BLaER1 treated with 17β-estradiol and CSF1 and Interleukin-3, amounts not matched to agents 10 nM and 100 nM (cell line): Measurements from ENCODE around the gene INO80E.
"Not testable (repeated sequence)": the region's sequence is repeated elsewhere in the genome, so short reads cannot be mapped to it uniquely, and the experiment has no call there.

Experiments
- H3K27ac ChIP-seq, 11 experiments: shearing (Covaris generic); formaldehyde crosslinking; 2 replicates each; pipeline ENCODE4 v1.8.1; 2022
- H3K27me3 ChIP-seq, 11 experiments: shearing (Covaris generic); formaldehyde crosslinking; 2 replicates each; pipeline ENCODE4 v1.8.1; 2022
- H3K36me3 ChIP-seq, 11 experiments: shearing (Covaris generic); formaldehyde crosslinking; 2 replicates each; pipeline ENCODE4 v1.8.1; 2022
- H3K4me1 ChIP-seq, 10 experiments: shearing (Covaris generic); formaldehyde crosslinking; 2 replicates each; pipeline ENCODE4 v1.8.1; 2022
- H3K4me2 ChIP-seq, 11 experiments: shearing (Covaris generic); formaldehyde crosslinking; 2 replicates each; pipeline ENCODE4 v1.8.1; 2022
- H3K4me3 ChIP-seq, 10 experiments: shearing (Covaris generic); formaldehyde crosslinking; 2 replicates each; pipeline ENCODE4 v1.8.1; 2022
- H3K9ac ChIP-seq, 11 experiments: shearing (Covaris generic); formaldehyde crosslinking; 2 replicates each; pipeline ENCODE4 v1.8.1; 2022
- H3K9me3 ChIP-seq, 11 experiments: shearing (Covaris generic); formaldehyde crosslinking; replicated peaks in 1 of 11; 2 replicates each; pipeline ENCODE4 v1.8.1; 2022
- H4K20me1 ChIP-seq, 11 experiments: shearing (Covaris generic); formaldehyde crosslinking; 2 replicates each; pipeline ENCODE4 v1.8.1; 2022
- Cebpa-rat ChIP-seq, 11 experiments: shearing (Covaris generic); IDR thresholded peaks; 2 replicates each; pipeline ENCODE4 v1.8.1; 2022

INO80E gene

GRCh38 chr16:30016555-30017276 lies 20.7 kb downstream of the INO80E start:
- no peak overlapping the region for H3K4me3 ChIP-seq
- H3K4me2 ChIP-seq = no peak overlapping the region
- H3K27ac ChIP-seq = no peak overlapping the region
- no peaks in the 10 kb centered on the region for H3K36me3 ChIP-seq
- H3K27me3 ChIP-seq = peaks cover 0 to 11% (median 4%) of the 10 kb centered on the region in 11 experiments; a peak in 13 of 22 replicates
- no peak overlapping the region for H3K9ac ChIP-seq
- H3K9me3 ChIP-seq = no peaks in the 10 kb centered on the region
- H4K20me1 ChIP-seq = no peaks in the 10 kb centered on the region
- H3K4me1 ChIP-seq = peaks cover 8 to 21% (median 14%) of the 10 kb centered on the region in 10 experiments
- TF ChIP-seq Cebpa-rat (IDR thresholded peaks at IDR 0.05) = no peak

DNA sequence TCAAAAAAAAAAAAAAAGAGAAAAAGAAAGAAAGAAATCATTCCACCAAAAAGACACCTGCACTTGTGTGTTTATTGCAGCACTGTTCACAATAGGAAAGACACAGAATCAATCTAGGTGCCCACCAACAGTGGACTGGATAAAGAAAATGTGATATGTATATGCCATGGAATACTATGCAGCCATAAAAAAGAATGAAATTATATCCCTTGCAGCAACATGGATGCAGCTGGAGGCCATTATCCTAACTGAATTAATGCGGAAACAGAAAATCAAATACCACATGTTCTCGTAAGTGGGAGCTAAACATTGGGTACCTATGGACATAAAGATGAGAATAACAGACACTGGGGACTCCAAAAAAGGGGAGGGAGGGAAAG lies 21.2 kb downstream of the INO80E start:
- no peaks in the 10 kb centered on the region for H4K20me1 ChIP-seq
- peaks cover 0 to 5% (median under 1%) of the 10 kb centered on the region in 11 experiments; a peak in 9 of 22 replicates for H3K27me3 ChIP-seq
- no peak overlapping the region for H3K4me2 ChIP-seq
- no peak overlapping the region for H3K27ac ChIP-seq
- no peaks in the 10 kb centered on the region for H3K36me3 ChIP-seq
- no peak for TF ChIP-seq Cebpa-rat (IDR thresholded peaks at IDR 0.05)
- no peaks in the 10 kb centered on the region for H3K9me3 ChIP-seq
- no peak overlapping the region for H3K9ac ChIP-seq
- H3K4me1 ChIP-seq = peaks cover 9 to 18% (median 10%) of the 10 kb centered on the region in 10 experiments; a peak in 17 of 20 replicates
- no peak overlapping the region for H3K4me3 ChIP-seq

DNA sequence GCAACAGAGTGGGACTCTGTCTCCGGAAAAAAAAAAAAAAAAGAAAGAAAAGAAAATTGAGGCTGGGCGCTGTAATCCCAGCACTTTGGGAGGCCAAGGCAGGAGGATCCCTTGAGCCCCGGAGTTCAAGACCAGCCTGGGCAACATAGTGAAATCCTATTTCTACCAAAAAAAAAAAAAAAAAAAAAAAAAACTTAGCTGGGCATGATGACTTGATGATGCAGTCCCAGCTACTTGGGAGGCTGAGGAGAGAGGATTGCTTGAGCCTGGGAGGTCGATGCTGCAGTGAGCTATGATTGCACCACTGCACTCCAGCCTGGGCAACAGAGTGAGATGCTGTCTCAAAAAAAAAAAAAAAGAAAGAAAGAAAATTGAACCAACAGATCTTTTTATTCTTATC lies 21.9 kb downstream of the INO80E start:
- not testable (repeated sequence) for H3K9ac ChIP-seq, H3K27ac ChIP-seq, H3K36me3 ChIP-seq, H3K27me3 ChIP-seq, H3K4me3 ChIP-seq, H3K9me3 ChIP-seq, H4K20me1 ChIP-seq, H3K4me2 ChIP-seq
- peaks cover 9 to 18% (median 10%) of the 10 kb centered on the region in 10 experiments; a peak in 17 of 20 replicates for H3K4me1 ChIP-seq

- no peak overlapping the region for H3K4me2 ChIP-seq
- H3K9me3 ChIP-seq = no peaks in the 10 kb centered on the region
- H3K4me1 ChIP-seq = peaks cover 9 to 18% (median 10%) of the 10 kb centered on the region in 10 experiments; a peak in 17 of 20 replicates
- no peak overlapping the region for H3K27ac ChIP-seq
- no peak overlapping the region for H3K9ac ChIP-seq
- peaks cover 0 to 3% (median 0%) of the 10 kb centered on the region in 11 experiments; a peak in 1 of 22 replicates for H3K27me3 ChIP-seq
- H4K20me1 ChIP-seq = no peaks in the 10 kb centered on the region
- no peaks in the 10 kb centered on the region for H3K36me3 ChIP-seq
- no peak overlapping the region for H3K4me3 ChIP-seq
- TF ChIP-seq Cebpa-rat (IDR thresholded peaks at IDR 0.05) = no peak
Observed at GRCh38 chr16:30018731-30019158, 22.7 kb downstream of the INO80E start.

DNA sequence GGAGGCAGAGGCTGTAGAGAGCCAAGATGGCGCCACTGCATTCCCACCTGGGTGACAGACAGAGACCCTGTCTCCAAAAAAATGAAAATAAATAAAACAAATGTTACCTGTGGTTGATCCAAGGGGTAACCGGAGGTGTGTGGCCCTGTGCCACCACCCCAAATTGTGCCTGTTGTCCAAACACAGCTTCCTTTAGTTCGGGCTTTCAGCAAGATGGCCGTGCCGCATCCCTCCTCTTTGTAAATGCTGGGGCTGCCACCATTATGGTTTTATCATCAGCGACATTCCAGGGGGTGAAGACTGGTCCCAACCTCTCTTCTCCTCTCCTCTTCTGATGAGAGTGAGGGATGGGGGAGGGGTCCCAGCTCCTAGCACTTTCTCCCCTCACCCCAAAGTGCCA lies 26.8 kb downstream of the INO80E start, which contains the start of gene C16orf92:
C16orf92 (plus strand) TSS at position 312 of the 400 bp plus-strand sequence. CDS start 143 bp downstream, outside the sequence.
- TF ChIP-seq Cebpa-rat (IDR thresholded peaks at IDR 0.05) = no peak
- Histone ChIP-seq H3K9ac (no peak within 1 kb of the TSS), H3K27ac (no peak within 1 kb of the TSS), H3K4me2 (peak within 1 kb of the TSS in 2 of 11 experiments; percentile 94 to 99; a peak in 3 of 22 replicates), H4K20me1 (peaks cover 0 to 25% (median 0%) of the 10 kb centered on the region in 11 experiments; a peak in 5 of 22 replicates), H3K36me3 (no peaks in the 10 kb centered on the region), H3K27me3 (peaks cover 0 to 32% (median 23%) of the 10 kb centered on the region in 11 experiments; a peak in 15 of 22 replicates), H3K9me3 (no peaks in the 10 kb centered on the region), H3K4me3 (no peak within 1 kb of the TSS), H3K4me1 (peaks cover 9 to 18% (median 10%) of the 10 kb centered on the region in 10 experiments; a peak in 17 of 20 replicates)

GRCh38 chr16:30023586-30023985 lies 27.5 kb downstream of the INO80E start:
- H3K27ac ChIP-seq = no peak overlapping the region
- TF ChIP-seq Cebpa-rat (IDR thresholded peaks at IDR 0.05) = no peak
- no peak overlapping the region for H3K4me3 ChIP-seq
- peaks cover 9 to 18% (median 10%) of the 10 kb centered on the region in 10 experiments; a peak in 17 of 20 replicates for H3K4me1 ChIP-seq
- peaks cover 0 to 32% (median 0%) of the 10 kb centered on the region in 11 experiments; a peak in 6 of 22 replicates for H4K20me1 ChIP-seq
- peaks cover 2 to 39% (median 30%) of the 10 kb centered on the region in 11 experiments; a peak in 19 of 22 replicates for H3K27me3 ChIP-seq
- H3K9ac ChIP-seq = no peak overlapping the region
- H3K9me3 ChIP-seq = no peaks in the 10 kb centered on the region
- H3K36me3 ChIP-seq = no peaks in the 10 kb centered on the region
- no peak overlapping the region for H3K4me2 ChIP-seq

- no peaks in the 10 kb centered on the region for H3K9me3 ChIP-seq
- no peak for TF ChIP-seq Cebpa-rat (IDR thresholded peaks at IDR 0.05)
- H3K36me3 ChIP-seq = no peaks in the 10 kb centered on the region
- no peak overlapping the region for H3K4me2 ChIP-seq
- no peak overlapping the region for H3K4me3 ChIP-seq
- H4K20me1 ChIP-seq = peaks cover 0 to 40% (median 2%) of the 10 kb centered on the region in 11 experiments; a peak in 8 of 22 replicates
- H3K9ac ChIP-seq = no peak overlapping the region
- no peak overlapping the region for H3K27ac ChIP-seq
- peaks cover 9 to 18% (median 10%) of the 10 kb centered on the region in 10 experiments; a peak in 17 of 20 replicates for H3K4me1 ChIP-seq
- peaks cover 11 to 47% (median 39%) of the 10 kb centered on the region in 11 experiments for H3K27me3 ChIP-seq
Observed at GRCh38 chr16:30024451-30024850, 28.4 kb downstream of the INO80E start.

DNA sequence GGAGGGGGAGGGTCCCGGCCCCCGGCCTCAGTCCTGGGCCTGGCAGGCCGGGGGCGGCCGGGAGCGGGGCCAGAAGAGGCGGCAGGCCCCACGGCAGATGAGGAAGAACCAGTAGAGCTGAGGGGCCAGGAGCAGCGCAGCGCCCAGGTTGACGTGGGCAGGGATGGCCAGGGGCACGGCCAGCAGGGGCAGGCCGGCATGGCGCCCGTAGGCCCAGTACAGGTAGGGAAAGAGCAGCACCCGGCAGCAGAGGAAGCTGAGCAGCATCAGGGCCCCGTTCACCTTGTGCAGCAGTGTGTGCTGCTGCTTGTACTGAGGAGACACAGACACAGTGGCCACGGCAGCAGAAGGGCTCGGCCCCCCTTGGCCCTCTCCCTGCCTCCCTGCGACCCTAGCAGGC lies 29.1 kb downstream of the INO80E start:
- Histone ChIP-seq H3K9ac (no peak overlapping the region), H4K20me1 (peaks cover 0 to 47% (median 4%) of the 10 kb centered on the region in 11 experiments; a peak in 8 of 22 replicates), H3K9me3 (no peaks in the 10 kb centered on the region), H3K36me3 (no peaks in the 10 kb centered on the region), H3K4me2 (no peak overlapping the region), H3K4me1 (peaks cover 9 to 18% (median 10%) of the 10 kb centered on the region in 10 experiments; a peak in 17 of 20 replicates), H3K4me3 (no peak overlapping the region), H3K27ac (no peak overlapping the region), H3K27me3 (peaks cover 18 to 54% (median 46%) of the 10 kb centered on the region in 11 experiments)
- TF ChIP-seq Cebpa-rat (IDR thresholded peaks at IDR 0.05) = no peak

- H3K27ac ChIP-seq = no peak overlapping the region
- no peak overlapping the region for H3K9ac ChIP-seq
- TF ChIP-seq Cebpa-rat (IDR thresholded peaks at IDR 0.05) = no peak
- no peaks in the 10 kb centered on the region for H3K36me3 ChIP-seq
- no peak overlapping the region for H3K4me3 ChIP-seq
- no peak overlapping the region for H3K4me2 ChIP-seq
- H4K20me1 ChIP-seq = peaks cover 0 to 50% (median 4%) of the 10 kb centered on the region in 11 experiments; a peak in 8 of 22 replicates
- H3K4me1 ChIP-seq = peaks cover 8 to 14% (median 10%) of the 10 kb centered on the region in 10 experiments; a peak in 17 of 20 replicates
- H3K9me3 ChIP-seq = no peaks in the 10 kb centered on the region
- H3K27me3 ChIP-seq = peaks cover 22 to 59% (median 50%) of the 10 kb centered on the region in 11 experiments
Observed at GRCh38 chr16:30025574-30025973, 29.5 kb downstream of the INO80E start.
